ENCODE data around the gene RIOX2. TPM values are rescaled to one million over a fixed set of nuclear protein-coding genes. Genes with fewer than 3 reads are reported as not detected.

RIOX2 gene
- 33.7 and 34.8 TPM in 2 replicates for total RNA-seq

DNA sequence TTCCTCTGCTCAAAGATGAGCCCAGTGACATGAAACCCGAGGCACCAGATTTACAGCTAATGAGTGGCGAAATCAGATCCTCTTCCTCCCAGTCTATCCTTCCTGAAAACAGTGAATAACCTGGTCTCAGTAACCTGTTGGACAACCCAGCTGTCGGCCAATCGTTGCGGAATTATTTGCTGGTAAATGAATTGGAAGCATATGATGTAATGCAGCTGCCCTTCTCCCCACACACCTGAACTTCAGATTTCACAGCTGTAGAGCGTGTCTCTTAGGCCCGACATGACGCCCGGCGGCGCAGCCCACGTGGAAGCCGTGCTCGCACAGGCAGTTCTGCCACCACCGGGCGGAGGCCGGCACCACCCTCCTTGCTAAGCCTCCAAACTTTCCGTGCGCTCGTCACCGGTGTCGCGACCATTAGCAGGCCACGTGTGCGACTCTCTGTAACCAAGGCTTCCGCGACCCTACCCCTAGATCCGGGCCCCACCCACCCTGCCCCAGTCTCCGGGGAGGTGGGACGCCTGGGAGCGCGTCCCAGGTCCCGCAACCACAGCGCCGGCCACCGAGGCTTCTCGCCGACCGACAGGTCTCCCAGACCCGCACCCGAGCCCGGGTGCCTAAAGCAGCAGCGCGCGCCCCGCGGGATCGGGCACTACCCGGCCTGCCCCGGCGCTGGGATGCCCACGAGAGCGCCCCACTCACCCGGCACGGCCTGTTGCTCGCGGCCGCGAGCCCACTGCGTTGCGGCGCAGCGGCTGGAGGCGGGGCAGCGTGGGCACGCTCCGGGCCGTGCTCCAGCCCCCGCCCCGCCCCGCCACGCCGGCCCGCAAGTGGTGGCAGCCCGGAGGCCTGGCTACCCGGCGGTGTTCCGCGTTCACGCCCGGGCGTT lies at the start of gene RIOX2:
RIOX2 (minus strand) TSS at position 753 of the 889 bp plus-strand sequence. CDS start 4,838 bp downstream, outside the sequence.
- ATAC-seq (ENCODE audit: low read depth) (peak; percentile 93), DNase-seq (peak; percentile 75)
- peak within 1 kb of the TSS; percentile 89 for H3K4me3 Mint-ChIP-seq
- ChIA-PET CTCF (no interaction called here), POLR2A (interaction anchor here (0.7 to 0.8 kb wide), 2 partner anchors 150 to 788 kb away, joined by 4 to 9 read pairs; partner anchors contain the start of gene CRYBG3)
- TF ChIP-seq CTCF (IDR thresholded peaks at IDR 0.05): no peak
- intact Hi-C loops (cut with micrococcal nuclease): loop anchor here (1.0 to 5.0 kb wide), 6 partner anchors 50 to 930 kb away; partner anchors contain the start of genes ARL6, CPOX and DCBLD2
- peaks cover 10% of the 10 kb centered on the region for H3K36me3 Mint-ChIP-seq (ENCODE audit: low read depth)
- peaks cover 31% of the 10 kb centered on the region for H3K4me1 Mint-ChIP-seq
- H3K27ac Mint-ChIP-seq: peak within 1 kb of the TSS; percentile 87
- H3K27me3 Mint-ChIP-seq: no peaks in the 10 kb centered on the region
- H3K9me3 Mint-ChIP-seq: no peaks in the 10 kb centered on the region

- Mint-ChIP-seq H3K27ac (no peak overlapping the region), H3K27me3 (peaks cover 4% of the 10 kb centered on the region), H3K4me1 (no peaks in the 10 kb centered on the region), H3K9me3 (no peaks in the 10 kb centered on the region), H3K4me3 (no peak overlapping the region), H3K36me3 (ENCODE audit: low read depth) (no peaks in the 10 kb centered on the region)
- intact Hi-C loops (cut with micrococcal nuclease): loop anchor here (5.0 kb wide), 1 partner anchor 48 kb away; the partner anchor contains the start of gene RIOX2
- POLR2A ChIA-PET: no interaction called here
- DNase-seq (no peak), ATAC-seq (ENCODE audit: low read depth) (no peak)
- no peak for TF ChIP-seq CTCF (IDR thresholded peaks at IDR 0.05)
- CTCF ChIA-PET: interaction anchor here (5.3 kb wide), 1 partner anchor 225 kb away, joined by 65 read pairs; no protein-coding TSS in a partner anchor
Observed at GRCh38 chr3:98020412-98020811, 48.2 kb upstream of the RIOX2 start.

DNA sequence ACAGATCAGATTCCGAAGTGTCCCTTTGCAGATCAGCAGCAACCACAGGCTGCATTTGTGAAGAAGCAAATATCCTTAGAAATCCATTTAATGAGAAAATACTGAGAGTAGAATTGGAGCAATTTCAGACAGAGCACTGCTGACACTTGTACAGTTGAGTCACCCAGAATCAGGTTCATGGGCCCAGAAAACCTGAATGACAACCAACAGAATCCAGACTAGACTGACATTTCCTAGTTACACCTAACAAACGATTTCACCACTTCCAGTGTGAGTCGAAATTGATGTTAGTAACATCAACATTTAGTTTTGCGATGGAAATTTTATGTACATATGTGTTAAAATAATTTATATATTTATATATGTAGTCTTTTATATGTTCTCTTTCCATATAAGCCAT lies 46.1 kb upstream of the RIOX2 start:
- H3K36me3 Mint-ChIP-seq (ENCODE audit: low read depth): no peaks in the 10 kb centered on the region
- no peak for TF ChIP-seq CTCF (IDR thresholded peaks at IDR 0.05)

DNA sequence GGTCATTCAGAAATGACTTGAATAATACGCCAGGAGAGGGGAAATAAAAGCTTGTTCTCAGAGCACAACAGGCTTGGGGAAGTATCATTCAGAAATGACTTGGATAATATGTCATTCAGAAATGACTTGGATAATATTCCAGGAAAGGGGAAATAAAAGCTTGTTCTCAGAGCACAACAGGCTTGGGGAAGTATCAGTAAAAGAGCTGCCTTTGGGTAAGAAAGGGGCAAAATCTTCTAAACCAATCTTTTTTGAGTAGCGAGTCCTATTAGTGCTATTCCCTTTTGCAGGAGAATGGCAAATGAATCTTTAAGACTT lies 42.0 kb upstream of the RIOX2 start:
- H3K27ac Mint-ChIP-seq: no peak overlapping the region
- intact Hi-C loops (cut with micrococcal nuclease): no loop called here
- ChIA-PET CTCF (interaction anchor here (0.6 to 4.6 kb wide), 4 partner anchors 8 to 220 kb away, joined by 4 to 30 read pairs (median 5); no protein-coding TSS in a partner anchor), POLR2A (no interaction called here)
- no peak for TF ChIP-seq CTCF (IDR thresholded peaks at IDR 0.05)
- no peaks in the 10 kb centered on the region for H3K4me1 Mint-ChIP-seq
- no peaks in the 10 kb centered on the region for H3K36me3 Mint-ChIP-seq (ENCODE audit: low read depth)
- no peak for ATAC-seq (ENCODE audit: low read depth)
- H3K9me3 Mint-ChIP-seq: no peaks in the 10 kb centered on the region
- DNase-seq: no peak
- H3K4me3 Mint-ChIP-seq: no peak overlapping the region
- peaks cover 2% of the 10 kb centered on the region for H3K27me3 Mint-ChIP-seq

More for the DNA sequence above, 46.1 kb upstream of the RIOX2 start:
- Mint-ChIP-seq H3K27me3 (peaks cover 3% of the 10 kb centered on the region), H3K4me3 (no peak overlapping the region), H3K4me1 (no peaks in the 10 kb centered on the region), H3K9me3 (no peaks in the 10 kb centered on the region), H3K27ac (no peak overlapping the region)
- ATAC-seq (ENCODE audit: low read depth): no peak
- ChIA-PET POLR2A (no interaction called here), CTCF (interaction anchor here (1.0 kb wide), 1 partner anchor 224 kb away, joined by 4 read pairs; no protein-coding TSS in a partner anchor)
- intact Hi-C loops (cut with micrococcal nuclease): no loop called here
- DNase-seq: no peak

All from activated B cell treated with CpG ODN at 0.5 μM for 24 hours (primary cell).